ENCODE results near the gene UBFD1.

- TF ChIP-seq EP300 (IDR thresholded peaks at IDR 0.05) = no peak
- TF ChIP-seq, protein P1, sequence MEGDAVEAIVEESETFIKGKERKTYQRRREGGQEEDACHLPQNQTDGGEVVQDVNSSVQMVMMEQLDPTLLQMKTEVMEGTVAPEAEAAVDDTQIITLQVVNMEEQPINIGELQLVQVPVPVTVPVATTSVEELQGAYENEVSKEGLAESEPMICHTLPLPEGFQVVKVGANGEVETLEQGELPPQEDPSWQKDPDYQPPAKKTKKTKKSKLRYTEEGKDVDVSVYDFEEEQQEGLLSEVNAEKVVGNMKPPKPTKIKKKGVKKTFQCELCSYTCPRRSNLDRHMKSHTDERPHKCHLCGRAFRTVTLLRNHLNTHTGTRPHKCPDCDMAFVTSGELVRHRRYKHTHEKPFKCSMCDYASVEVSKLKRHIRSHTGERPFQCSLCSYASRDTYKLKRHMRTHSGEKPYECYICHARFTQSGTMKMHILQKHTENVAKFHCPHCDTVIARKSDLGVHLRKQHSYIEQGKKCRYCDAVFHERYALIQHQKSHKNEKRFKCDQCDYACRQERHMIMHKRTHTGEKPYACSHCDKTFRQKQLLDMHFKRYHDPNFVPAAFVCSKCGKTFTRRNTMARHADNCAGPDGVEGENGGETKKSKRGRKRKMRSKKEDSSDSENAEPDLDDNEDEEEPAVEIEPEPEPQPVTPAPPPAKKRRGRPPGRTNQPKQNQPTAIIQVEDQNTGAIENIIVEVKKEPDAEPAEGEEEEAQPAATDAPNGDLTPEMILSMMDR (IDR thresholded peaks at IDR 0.05) = no peak
- no peak for TF ChIP-seq POLR2A (IDR thresholded peaks at IDR 0.05)
- TF ChIP-seq POLR2AphosphoS5 (IDR thresholded peaks at IDR 0.05) = no peak
Observed at GRCh38 chr16:23607726-23608125, 50.2 kb downstream of the UBFD1 start.

Measured in upper lobe of left lung (tissue), 4 donors.